Measurements from ENCODE around the gene CABP5.
"Not testable (repeated sequence)": the region's sequence is repeated elsewhere in the genome, so short reads cannot be mapped to it uniquely, and the experiment has no call there.

Gene CABP5

DNA sequence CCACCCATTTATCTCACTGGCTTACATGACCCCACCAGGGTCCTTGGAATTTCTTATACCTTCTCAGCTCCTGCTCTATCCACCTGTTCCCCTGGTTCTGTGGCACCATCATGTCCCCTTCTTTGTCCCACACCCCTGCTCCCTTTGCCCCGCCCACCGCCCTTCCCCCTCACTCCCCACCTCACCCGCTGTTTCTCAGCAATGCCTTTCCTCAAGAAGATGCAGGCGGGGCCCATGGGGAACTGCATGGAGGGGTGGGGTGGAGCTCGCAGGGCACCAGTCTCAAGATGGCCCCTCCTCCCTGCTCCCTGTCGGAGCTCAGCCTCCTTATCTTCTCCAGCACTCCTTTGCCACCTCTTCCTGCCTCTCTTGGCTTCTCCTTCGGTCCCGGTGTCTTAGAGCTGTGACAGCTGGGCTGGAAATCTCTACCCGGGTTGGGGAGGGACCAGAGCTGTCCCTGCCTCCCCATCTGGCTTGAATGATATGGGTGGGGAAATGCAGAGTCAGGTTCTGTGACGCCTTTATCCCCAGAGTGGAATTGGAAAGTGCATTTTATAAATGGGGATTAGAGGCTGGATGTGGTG, at the start of gene CABP5:
Gene CABP5 (minus strand): TSS at position 405 of the 584 bp plus-strand sequence. CDS start 157 bp downstream, at position 248.
- no peak for DNase-seq

DNA sequence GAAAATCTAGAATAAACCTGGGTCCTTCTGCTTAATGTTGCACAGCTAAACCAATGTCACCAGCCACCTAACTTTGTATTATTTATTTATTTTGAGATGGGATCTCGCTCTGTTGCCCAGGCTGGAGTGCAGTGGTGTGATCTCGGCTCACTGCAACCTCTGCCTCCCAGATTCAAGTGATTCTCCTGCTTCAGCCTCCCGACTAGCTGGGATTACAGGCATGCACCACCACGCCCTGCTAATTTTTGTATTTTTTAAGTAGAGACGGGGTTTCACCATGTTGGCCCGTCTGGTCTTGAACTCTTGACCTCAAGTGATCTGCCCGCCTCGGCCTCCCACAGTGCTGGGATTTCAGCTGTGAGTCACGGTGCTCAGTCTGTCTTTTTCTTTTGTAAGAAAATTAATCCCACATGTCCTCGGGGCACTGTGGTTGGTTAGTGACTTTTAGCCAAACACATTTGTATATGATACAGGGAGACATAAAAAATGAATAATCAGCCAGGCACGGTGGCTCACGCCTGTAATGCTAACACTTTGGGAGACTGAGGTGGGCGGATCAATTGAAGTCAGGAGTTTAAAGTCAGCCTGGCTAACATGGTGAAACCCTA, 47.3 kb upstream of the CABP5 start:
- not testable (repeated sequence) for DNase-seq

- DNase-seq, result peak; percentile 92 to 97
These were observed 46.5 kb upstream of the CABP5 start for GRCh38 chr19:48090281-48090802.

DNA sequence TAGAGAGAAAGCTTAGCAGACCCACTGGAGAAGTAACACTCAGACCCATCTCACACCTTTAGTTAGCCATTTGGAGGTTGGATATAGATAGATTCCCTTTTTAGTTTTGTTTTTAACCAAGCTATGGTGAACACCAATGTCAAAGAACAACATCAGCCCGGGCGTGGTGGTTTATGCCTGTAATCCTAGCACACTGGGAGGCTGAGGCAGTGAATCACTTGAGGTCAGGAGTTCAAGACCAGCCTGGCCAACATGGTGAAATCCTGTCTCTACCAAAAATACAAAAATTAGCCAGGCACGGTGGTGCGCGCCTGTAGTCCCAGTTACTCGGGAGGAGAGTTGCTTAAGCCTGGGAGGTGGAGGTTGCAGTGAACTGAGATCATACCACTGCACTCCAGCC, 45.1 kb upstream of the CABP5 start:
- not testable (repeated sequence) for DNase-seq

- no peak for DNase-seq
These were observed 42.3 kb upstream of the CABP5 start for GRCh38 chr19:48085904-48086864.

DNA sequence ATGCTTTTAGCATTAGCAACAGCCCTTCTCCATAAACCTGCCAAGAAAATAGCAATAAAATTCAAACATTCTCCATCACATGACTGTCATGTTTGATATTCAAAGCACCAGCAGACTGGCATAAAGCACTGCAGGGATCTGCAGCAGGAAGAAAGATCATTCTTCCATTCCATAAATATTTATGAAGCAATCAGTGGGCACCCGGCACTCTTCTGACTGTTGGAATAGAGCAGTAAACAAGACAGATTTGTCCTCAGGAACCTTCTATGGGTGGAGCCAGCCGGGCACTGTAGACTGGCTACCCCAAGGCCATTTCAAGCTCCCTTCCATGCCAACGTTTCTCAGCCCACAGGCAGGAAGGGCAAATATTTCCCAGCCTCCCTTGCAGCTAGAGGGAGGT, 41.2 kb upstream of the CABP5 start:
- peak; percentile 86 to 93 for DNase-seq

GRCh38 chr19:48081106-48081505, 37.2 kb upstream of the CABP5 start:
- no peak for DNase-seq

GRCh38 chr19:48070177-48070769, 26.4 kb upstream of the CABP5 start:
- DNase-seq, result not testable (repeated sequence)

DNA sequence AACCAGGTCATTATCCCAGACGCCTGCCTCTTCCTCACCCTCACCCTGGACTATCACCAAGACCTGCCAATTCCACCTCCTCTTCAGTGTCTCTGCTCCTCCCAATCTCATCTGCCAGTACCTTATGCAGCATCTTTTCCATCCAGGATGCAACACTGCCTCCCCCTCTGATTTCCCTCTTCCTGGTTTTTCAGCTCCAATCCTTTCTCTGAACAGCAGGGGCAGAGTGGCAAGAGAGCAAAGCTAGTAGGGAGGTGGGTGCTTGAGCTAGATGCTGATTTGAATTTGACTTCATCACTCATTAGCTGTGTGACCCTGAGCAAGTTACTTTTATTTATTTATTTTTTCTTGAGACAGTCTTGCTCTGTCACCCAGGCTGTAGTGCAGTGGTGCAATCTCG, 25.6 kb upstream of the CABP5 start:
- DNase-seq, result no peak

DNA sequence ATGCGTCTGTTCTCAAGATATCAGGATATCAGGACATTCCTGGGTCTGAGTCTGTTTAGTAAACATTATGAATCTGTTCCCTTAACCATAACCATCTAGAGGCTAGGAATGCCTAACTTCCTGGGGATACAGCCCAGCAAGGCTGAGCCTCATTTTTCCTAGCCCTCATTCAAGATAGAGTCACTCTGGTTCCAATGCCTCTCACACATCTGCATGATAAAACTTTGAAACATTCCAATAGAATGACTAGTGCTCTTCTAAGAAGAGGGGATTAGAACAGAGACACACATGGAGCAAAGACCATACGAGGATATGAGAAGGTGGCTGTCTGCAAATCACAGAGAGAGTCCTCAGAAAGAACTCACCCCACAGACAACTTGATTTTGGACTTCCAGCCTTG, 20.6 kb upstream of the CABP5 start:
- no peak for DNase-seq

GRCh38 chr19:48061401-48062344, 17.8 kb upstream of the CABP5 start:
- no peak for DNase-seq

DNA sequence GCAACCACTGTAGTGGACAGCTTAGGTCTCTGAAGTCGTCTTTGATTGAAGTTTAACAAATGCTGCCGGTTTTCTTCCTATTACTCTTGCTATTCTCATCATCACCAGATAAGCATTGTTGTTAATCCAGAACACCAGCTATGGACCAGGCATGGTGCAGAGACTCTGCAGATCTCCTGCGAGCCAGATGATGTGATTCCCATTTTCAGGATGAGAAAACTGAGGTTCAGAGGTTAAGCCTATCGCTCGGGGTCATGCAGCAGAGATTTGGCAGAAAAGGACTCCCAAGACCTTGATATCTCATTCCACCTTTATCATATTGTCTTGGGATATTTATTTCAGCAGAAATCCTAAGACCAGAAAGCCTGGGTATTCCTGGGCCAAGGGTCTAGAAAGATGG, 16.5 kb upstream of the CABP5 start:
- no peak for DNase-seq

DNA sequence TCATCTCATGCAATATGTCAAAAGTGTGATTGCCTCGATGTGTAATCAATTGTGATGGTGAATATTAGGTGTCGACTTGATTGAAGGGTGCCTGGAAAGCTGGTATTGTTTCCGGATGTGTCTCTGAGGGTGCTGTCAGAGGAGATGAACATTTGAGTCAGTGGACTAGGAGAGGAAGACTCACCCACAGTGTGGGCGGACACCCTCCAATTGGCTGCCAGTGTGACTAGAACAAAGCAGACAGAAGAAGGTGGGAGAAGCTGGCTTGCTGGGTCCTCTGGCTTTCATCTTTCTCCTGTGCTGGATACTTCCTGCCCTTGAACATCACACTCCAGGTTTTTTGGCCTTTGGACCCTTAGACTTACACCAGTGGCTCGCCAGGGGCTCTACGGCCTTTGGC, 15.5 kb upstream of the CABP5 start:
- no peak for DNase-seq

DNA sequence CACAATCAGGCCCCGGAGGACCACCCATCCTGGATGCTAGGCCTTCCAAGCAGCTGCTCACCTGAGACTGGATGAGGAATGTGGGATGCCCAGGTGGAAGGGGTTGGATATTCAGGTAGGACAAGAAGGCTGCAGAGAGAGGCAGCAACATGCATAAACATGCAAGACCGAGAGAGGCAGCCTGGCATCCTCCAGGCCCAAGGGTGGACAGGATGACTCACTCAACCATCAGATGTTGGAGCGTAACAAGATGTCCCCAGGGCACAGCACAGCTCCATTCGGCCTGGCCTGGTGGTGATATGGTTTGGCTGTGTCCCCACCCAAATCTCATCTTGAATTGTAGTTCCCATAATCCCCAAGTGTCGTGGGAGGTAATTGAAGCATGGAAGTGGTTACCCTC, 10.0 kb upstream of the CABP5 start:
- DNase-seq, result no peak

GRCh38 chr19:48053076-48053475, 9.2 kb upstream of the CABP5 start:
- no peak for DNase-seq

- no peak for DNase-seq
These were observed 7.6 kb upstream of the CABP5 start for GRCh38 chr19:48051335-48052033.

DNA sequence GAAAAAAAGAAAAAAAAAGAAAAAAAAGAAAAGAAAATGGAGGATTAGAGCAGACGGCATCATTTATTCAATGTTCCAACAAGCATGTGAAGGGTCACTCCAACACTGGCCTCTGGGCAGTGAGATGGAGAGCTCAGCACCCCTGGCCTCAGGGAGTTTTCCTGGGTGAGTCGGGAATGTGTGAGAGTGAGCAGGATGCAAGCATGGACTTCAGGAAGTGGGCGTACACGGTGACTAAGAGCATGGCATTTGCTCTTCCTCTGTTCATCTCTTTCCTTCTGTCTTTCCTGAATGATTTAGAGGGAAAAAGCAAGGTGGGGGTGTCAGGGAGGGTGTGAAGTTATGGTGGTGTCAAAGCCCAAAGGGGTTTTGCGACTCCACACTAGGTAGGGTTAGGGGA, 682 bp upstream of the CABP5 start:
- DNase-seq, result no peak

- no peak for DNase-seq
These were observed 1.9 kb downstream of the CABP5 start for GRCh38 chr19:48041877-48042580.

DNA sequence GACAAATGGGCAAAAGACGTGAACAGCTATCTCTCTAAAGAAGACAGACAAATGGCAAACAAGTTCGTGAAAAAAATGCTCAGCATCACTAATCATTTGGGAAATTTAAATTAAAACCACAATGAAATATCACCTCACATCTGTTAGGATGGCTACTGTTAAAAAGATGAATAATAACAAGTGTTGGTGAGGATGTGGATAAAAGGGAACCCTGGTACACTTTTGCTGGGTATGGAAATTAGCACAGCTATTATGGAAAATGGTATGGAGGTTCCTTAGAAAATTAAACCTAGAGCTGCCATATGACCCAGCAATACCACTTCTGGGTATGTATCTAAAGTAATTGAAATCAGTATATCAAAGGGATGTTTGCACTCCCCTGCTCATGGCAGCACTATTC, 7.1 kb downstream of the CABP5 start:
- DNase-seq, result no peak

GRCh38 chr19:48033604-48034003, 10.3 kb downstream of the CABP5 start:
- no peak for DNase-seq

DNA sequence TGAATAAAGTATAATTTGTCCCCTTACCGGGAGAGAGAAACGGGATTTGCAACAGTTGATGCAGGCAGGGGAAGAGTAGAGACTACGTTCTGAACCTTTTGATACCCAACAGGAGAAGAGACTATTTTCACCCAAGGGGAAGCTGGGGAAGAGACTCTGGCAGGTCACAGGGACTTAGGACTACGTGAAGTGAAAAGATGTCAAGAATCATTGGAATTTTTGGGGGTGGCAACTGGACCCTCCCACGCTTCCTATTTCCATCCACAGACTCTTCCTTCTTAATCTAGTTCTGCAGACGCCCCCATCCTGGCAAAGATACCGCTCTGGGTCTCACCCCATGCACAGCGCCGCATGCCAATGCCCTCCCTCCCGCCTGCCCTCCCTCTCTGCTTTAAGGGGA, 13.8 kb downstream of the CABP5 start:
- DNase-seq, result no peak
